SU-DHL-6 (cell line): ENCODE data around the gene NHS.

ENCODE experiments used
- H2AFZ ChIP-seq: fragments of 200-600 bp; sonication (generic); 2 replicates; pipeline ENCODE4 v1.6.1; 2014; ENCODE audit warnings: low read depth, mild to moderate bottlenecking, moderate library complexity, mixed read lengths, antibody characterized with exemption, low read length; ENCODE audit not compliant: severe bottlenecking
- H3F3A ChIP-seq: fragments of 200-600 bp; shearing (Covaris generic); 2 replicates; pipeline ENCODE4 v1.6.0; 2016; ENCODE audit warnings: antibody characterized with exemption, mild to moderate bottlenecking; ENCODE audit not compliant: insufficient read depth
- H3K27ac ChIP-seq: fragments of 200-600 bp; sonication (generic); 2 replicates; pipeline ENCODE4 v1.5.1; 2016; ENCODE audit warnings: low read depth, mild to moderate bottlenecking, low read length, moderate library complexity, mixed read lengths
- H3K27me3 ChIP-seq: fragments of 200-600 bp; sonication (generic), shearing (Covaris generic); 2 replicates; pipeline ENCODE4 v1.6.0; 2014; ENCODE audit warnings: mild to moderate bottlenecking, low read length
- H3K36me3 ChIP-seq: fragments of 200-600 bp; sonication (generic); 2 replicates; pipeline ENCODE4 v1.6.1; 2014; ENCODE audit warnings: mild to moderate bottlenecking, low read length, mixed read lengths
- H3K4me2 ChIP-seq: fragments of 300-600, 200-600 bp; shearing (Covaris generic), sonication (generic); 2 replicates; pipeline ENCODE4 v1.6.0; 2014; ENCODE audit warnings: low read length, low read depth, mild to moderate bottlenecking; ENCODE audit not compliant: poor library complexity, severe bottlenecking
- H3K4me3 ChIP-seq: fragments of 200-600 bp; sonication (generic); 2 replicates; pipeline ENCODE4 v1.5.1; 2014; ENCODE audit warnings: antibody characterized with exemption, low read length, mild to moderate bottlenecking, mixed read lengths; ENCODE audit not compliant: insufficient read depth, poor library complexity, severe bottlenecking
- H3K79me2 ChIP-seq: fragments of 200-600 bp; sonication (generic); 2 replicates; pipeline ENCODE4 v1.6.1; 2014; ENCODE audit warnings: mild to moderate bottlenecking, low read length, moderate library complexity; ENCODE audit not compliant: insufficient read depth
- H3K9ac ChIP-seq: fragments of 200-600 bp; sonication (generic); 2 replicates; pipeline ENCODE4 v1.7.0; 2014; ENCODE audit warnings: mild to moderate bottlenecking, low read length
- H3K9me2 ChIP-seq: fragments of 200-600 bp; sonication (generic); replicated peaks from 2 replicates; pipeline ENCODE4 v1.6.1; 2014; ENCODE audit warnings: low read length; ENCODE audit not compliant: insufficient read depth
- H3K9me3 ChIP-seq: fragments of 200-600 bp; sonication (generic); 2 replicates; pipeline ENCODE4 v1.6.1; 2014; ENCODE audit warnings: low read length, mixed read lengths; ENCODE audit not compliant: insufficient read depth
- H4K20me1 ChIP-seq: fragments of 200-600 bp; sonication (generic); 2 replicates; pipeline ENCODE4 v1.6.1; 2014; ENCODE audit warnings: low read depth, mild to moderate bottlenecking, antibody characterized with exemption, low read length, moderate library complexity, mixed read lengths
- CTCF ChIP-seq: fragments of 200-600 bp; sonication (generic); IDR thresholded peaks from one replicate; pipeline ENCODE4 v1.5.1; 2017; ENCODE audit warnings: antibody characterized with exemption, mild to moderate bottlenecking, low read length, moderate library complexity; ENCODE audit not compliant: insufficient read depth, poor library complexity, severe bottlenecking
- EZH2phosphoT487 ChIP-seq: fragments of 200-600 bp; sonication (generic), shearing (Covaris generic); conservative IDR thresholded peaks from 2 replicates; pipeline ENCODE4 v1.6.1; 2018; ENCODE audit warnings: mild to moderate bottlenecking, antibody characterized with exemption, low read length, moderate library complexity, mixed read lengths

The NHS gene

GRCh38 chrX:17706676-17707075, 331.7 kb downstream of the NHS start:
- H3K4me3 ChIP-seq: no peak overlapping the region
- H3K27me3 ChIP-seq: no peaks in the 10 kb centered on the region
- no peaks in the 10 kb centered on the region for H3K9me2 ChIP-seq
- H2AFZ ChIP-seq: no peak overlapping the region
- H3K79me2 ChIP-seq: no peaks in the 10 kb centered on the region
- H3K27ac ChIP-seq: no peak overlapping the region
- no peaks in the 10 kb centered on the region for H3K9me3 ChIP-seq
- H3K36me3 ChIP-seq: no peaks in the 10 kb centered on the region
- H3F3A ChIP-seq: no peaks in the 10 kb centered on the region
- TF ChIP-seq CTCF (no peak), EZH2phosphoT487 (no peak)
- no peak overlapping the region for H3K9ac ChIP-seq
- H4K20me1 ChIP-seq: no peaks in the 10 kb centered on the region
- H3K4me2 ChIP-seq: no peak overlapping the region

GRCh38 chrX:17707731-17708130, 332.7 kb downstream of the NHS start:
- no peaks in the 10 kb centered on the region for H3K9me2 ChIP-seq
- no peaks in the 10 kb centered on the region for H3F3A ChIP-seq
- H3K4me3 ChIP-seq: no peak overlapping the region
- no peaks in the 10 kb centered on the region for H3K9me3 ChIP-seq
- H3K4me2 ChIP-seq: no peak overlapping the region
- H3K79me2 ChIP-seq: no peaks in the 10 kb centered on the region
- no peaks in the 10 kb centered on the region for H3K27me3 ChIP-seq
- no peak overlapping the region for H2AFZ ChIP-seq
- H3K36me3 ChIP-seq: no peaks in the 10 kb centered on the region
- H4K20me1 ChIP-seq: no peaks in the 10 kb centered on the region
- H3K9ac ChIP-seq: no peak overlapping the region
- no peak overlapping the region for H3K27ac ChIP-seq
- TF ChIP-seq CTCF (no peak), EZH2phosphoT487 (no peak)

- no peaks in the 10 kb centered on the region for H4K20me1 ChIP-seq
- no peaks in the 10 kb centered on the region for H3K36me3 ChIP-seq
- TF ChIP-seq CTCF: no peak
- TF ChIP-seq EZH2phosphoT487: no peak
- no peak overlapping the region for H3K9ac ChIP-seq
- H2AFZ ChIP-seq: no peak overlapping the region
- no peaks in the 10 kb centered on the region for H3K9me3 ChIP-seq
- H3K79me2 ChIP-seq: no peaks in the 10 kb centered on the region
- no peaks in the 10 kb centered on the region for H3F3A ChIP-seq
- H3K4me3 ChIP-seq: no peak overlapping the region
- H3K4me2 ChIP-seq: no peak overlapping the region
- H3K27ac ChIP-seq: no peak overlapping the region
- H3K27me3 ChIP-seq: no peaks in the 10 kb centered on the region
- H3K9me2 ChIP-seq: no peaks in the 10 kb centered on the region
Measured at GRCh38 chrX:17710871-17711301, 335.9 kb downstream of the NHS start.

- H3K4me2 ChIP-seq: no peak overlapping the region
- no peaks in the 10 kb centered on the region for H3K9me3 ChIP-seq
- no peak overlapping the region for H3K27ac ChIP-seq
- no peak overlapping the region for H3K9ac ChIP-seq
- TF ChIP-seq EZH2phosphoT487: no peak
- no peak for TF ChIP-seq CTCF
- no peaks in the 10 kb centered on the region for H3F3A ChIP-seq
- no peaks in the 10 kb centered on the region for H4K20me1 ChIP-seq
- no peak overlapping the region for H2AFZ ChIP-seq
- no peaks in the 10 kb centered on the region for H3K27me3 ChIP-seq
- no peaks in the 10 kb centered on the region for H3K36me3 ChIP-seq
- no peaks in the 10 kb centered on the region for H3K79me2 ChIP-seq
- no peaks in the 10 kb centered on the region for H3K9me2 ChIP-seq
- no peak overlapping the region for H3K4me3 ChIP-seq
Measured at GRCh38 chrX:17713288-17713687, 338.3 kb downstream of the NHS start.
